ENCODE results near the gene MAP2. TPM values are rescaled to one million over a fixed set of nuclear protein-coding genes. Genes with fewer than 3 reads are reported as not detected.

Gene MAP2
- total and polyA plus RNA-seq, 2 donors (not counting 3 experiments of a cell fraction or from before 2014, with no cell fraction given), result 19.4 to 46.1 TPM

DNA sequence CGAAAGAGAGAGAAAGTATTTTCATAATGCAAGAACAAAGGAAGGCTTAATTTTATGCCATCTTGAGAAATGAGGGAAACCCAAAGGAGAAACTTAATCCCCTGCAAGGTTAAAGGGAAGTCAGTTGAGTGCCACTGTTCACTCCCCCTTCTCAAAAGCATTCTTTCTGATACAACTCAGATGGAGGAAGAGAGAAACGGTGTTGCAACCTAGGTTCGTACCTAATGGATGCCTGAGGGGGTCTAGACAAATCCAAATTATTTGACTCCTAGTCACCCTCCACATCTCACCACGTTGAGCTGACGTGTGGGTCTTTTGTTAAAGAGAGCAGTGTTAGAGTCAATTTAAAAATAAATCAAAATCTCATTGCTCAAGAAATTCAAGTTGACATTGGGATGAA is 295.2 kb downstream of the MAP2 start:
- intact Hi-C loops (cut with micrococcal nuclease) (loop anchor here (10.0 kb wide), 1 partner anchor 466 kb away; no protein-coding TSS in a partner anchor), dilution Hi-C loops (cut with MboI; ENCODE audit: extremely low pct_ligation_motif_present, low sequenced_read_pairs) (no loop called here)
- no TSS peak for BruUV-seq (replicated peaks)
- no peak for DNase-seq (ENCODE audit: low read depth, low spot score)
- Histone ChIP-seq H4K20me1 (replicated peaks; ENCODE audit: control insufficient read depth, extremely low read depth, insufficient read depth, low read length) (no peaks in the 10 kb centered on the region), H2AFZ (ENCODE audit: low read depth, low read length) (no peak overlapping the region), H3K4me3 (replicated peaks in 1 of 3; ENCODE audit: insufficient read depth in 1 of 3, low read depth in 1 of 3, low read length in 3 of 3) (no peak overlapping the region), H3K36me3 (ENCODE audit: control insufficient read depth in 2 of 2, extremely low read depth in 1 of 2, insufficient read depth in 2 of 2, low read length in 2 of 2) (no peaks in the 10 kb centered on the region), H3K9me1 (replicated peaks; ENCODE audit: control insufficient read depth, extremely low read depth, insufficient read depth, low read length) (no peaks in the 10 kb centered on the region), H3K9ac (replicated peaks; ENCODE audit: extremely low read depth, insufficient read depth, low read length) (no peak overlapping the region), H3K4me2 (ENCODE audit: insufficient read depth, low read length) (no peak overlapping the region), H3K4me1 (ENCODE audit: control insufficient read depth, extremely low read depth, insufficient read depth, low read length) (no peaks in the 10 kb centered on the region), H3K27me3 (ENCODE audit: control insufficient read depth in 2 of 2, insufficient read depth in 2 of 2, low read length in 2 of 2) (no peaks in the 10 kb centered on the region), H3K27ac (ENCODE audit: insufficient read depth, low read depth, low read length) (no peak overlapping the region), H3K9me3 (replicated peaks; ENCODE audit: control insufficient read depth, insufficient read depth, low read length) (no peaks in the 10 kb centered on the region), H3K79me2 (ENCODE audit: control insufficient read depth, insufficient read depth, low read length) (no peaks in the 10 kb centered on the region)
- POLR2A ChIA-PET, result no interaction called here
- FAIRE-seq, result no peak
- TF ChIP-seq FOS (IDR thresholded peaks at IDR 0.05; ENCODE audit: borderline replicate concordance, insufficient read depth, low read length), result no peak
- no peak for TF ChIP-seq EZH2 (IDR thresholded peaks at IDR 0.05; ENCODE audit: borderline replicate concordance, low read depth, low read length, severe bottlenecking)
- TF ChIP-seq MYC (IDR thresholded peaks at IDR 0.05; ENCODE audit: low read depth, low read length), result no peak
- TF ChIP-seq POLR2A (IDR thresholded peaks at IDR 0.05; ENCODE audit: low read depth, low read length), result no peak
- TF ChIP-seq GATA2 (IDR thresholded peaks at IDR 0.05; ENCODE audit: insufficient read depth, insufficient read length, low read depth, low read length), result no peak
- TF ChIP-seq, protein P1, sequence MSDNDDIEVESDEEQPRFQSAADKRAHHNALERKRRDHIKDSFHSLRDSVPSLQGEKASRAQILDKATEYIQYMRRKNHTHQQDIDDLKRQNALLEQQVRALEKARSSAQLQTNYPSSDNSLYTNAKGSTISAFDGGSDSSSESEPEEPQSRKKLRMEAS (IDR thresholded peaks at IDR 0.05; ENCODE audit: insufficient read depth, insufficient read length), result no peak
- no peak for TF ChIP-seq CTCF (IDR thresholded peaks at IDR 0.05; ENCODE audit: extremely low read depth in 1 of 2, insufficient read depth in 1 of 2, low read depth in 1 of 2, low read length in 2 of 2)
- TF ChIP-seq JUN (IDR thresholded peaks at IDR 0.05; ENCODE audit: borderline replicate concordance, insufficient read depth, insufficient read length, low read depth), result no peak
- no peak for TF ChIP-seq POLR2AphosphoS5 (IDR thresholded peaks at IDR 0.05; ENCODE audit: insufficient read depth, low read depth, low read length)
- CTCF ChIA-PET, result interaction anchor here (0.5 kb wide), 1 partner anchor 125 kb away, joined by 3 read pairs; no protein-coding TSS in a partner anchor

All from endothelial cell of umbilical vein (primary cell).